Neural crest cell (in vitro differentiated cells): ENCODE results near the gene CDK17. TPM values are rescaled to one million over a fixed set of nuclear protein-coding genes. Genes with fewer than 3 reads are reported as not detected.
A peak's percentile ranks its signal among the peaks of the same experiment; 100 is the strongest.
"Not testable (repeated sequence)": the region's sequence is repeated elsewhere in the genome, so short reads cannot be mapped to it uniquely, and the experiment has no call there.

ENCODE experiments used
- DNase-seq: peaks from one replicate; pipeline ENCODE4 v3.0.0; 2021; ENCODE audit warnings: low read depth, mixed read lengths, low spot score
- H3K27ac Mint-ChIP-seq: one replicate; pipeline ENCODE4 v1.8.0; 2021; ENCODE audit warnings: mild to moderate bottlenecking, mixed read lengths; ENCODE audit not compliant: unreplicated experiment
- H3K27me3 Mint-ChIP-seq: 2 replicates; pipeline ENCODE4 v1.8.0; 2021; ENCODE audit warnings: low read depth, mild to moderate bottlenecking, mixed read lengths
- H3K36me3 Mint-ChIP-seq: 2 replicates; pipeline ENCODE4 v1.8.0; 2021; ENCODE audit warnings: low read depth, mild to moderate bottlenecking, mixed read lengths
- H3K4me1 Mint-ChIP-seq: 2 replicates; pipeline ENCODE4 v1.8.0; 2021; ENCODE audit warnings: mixed read lengths
- H3K4me3 Mint-ChIP-seq: one replicate; pipeline ENCODE4 v1.8.0; 2021; ENCODE audit warnings: mild to moderate bottlenecking, mixed read lengths
- H3K9me3 Mint-ChIP-seq: 2 replicates; pipeline ENCODE4 v1.8.0; 2021; ENCODE audit warnings: mixed read lengths
- total RNA-seq: library from RNA; stranded (reverse); gene quantifications from 2 replicates; pipeline ENCODE4 v1.2.1, GENCODE V29; 2021
- TF ChIP-seq, protein P1 (sequence below): fragments of 200-600 bp; sonication (generic); conservative IDR thresholded peaks from 2 replicates; pipeline ENCODE4 v1.5.0; 2021; ENCODE audit warnings: antibody characterized with exemption, mild to moderate bottlenecking

Gene CDK17
- total RNA-seq, 1 donor from 2014 or later, result 33.4 TPM

DNA sequence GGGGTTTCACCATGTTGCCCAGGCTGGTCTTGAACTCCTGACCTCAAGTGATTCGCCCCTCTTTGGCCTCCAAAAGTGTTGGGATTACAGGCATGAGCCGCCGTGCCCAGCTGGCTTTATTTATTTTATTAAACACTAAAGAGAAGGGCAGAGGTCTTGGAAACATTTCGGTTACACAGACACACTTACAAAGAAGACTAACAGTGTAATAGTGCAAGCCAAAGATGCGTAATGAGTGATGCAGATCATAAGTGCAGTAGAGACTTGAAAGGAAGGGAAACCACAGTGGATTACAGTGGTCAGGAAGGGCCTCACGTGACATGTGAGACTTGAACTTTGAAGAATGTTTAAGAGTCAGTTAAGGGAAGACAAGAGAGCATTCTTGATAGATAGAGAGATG is 33.9 kb upstream of the CDK17 start:
- no peak for DNase-seq
- Mint-ChIP-seq H3K4me3 (no peak overlapping the region), H3K36me3 (no peaks in the 10 kb centered on the region), H3K27ac (no peak overlapping the region), H3K27me3 (no peaks in the 10 kb centered on the region), H3K9me3 (no peaks in the 10 kb centered on the region), H3K4me1 (peaks cover 4% of the 10 kb centered on the region)
- TF ChIP-seq, protein P1, sequence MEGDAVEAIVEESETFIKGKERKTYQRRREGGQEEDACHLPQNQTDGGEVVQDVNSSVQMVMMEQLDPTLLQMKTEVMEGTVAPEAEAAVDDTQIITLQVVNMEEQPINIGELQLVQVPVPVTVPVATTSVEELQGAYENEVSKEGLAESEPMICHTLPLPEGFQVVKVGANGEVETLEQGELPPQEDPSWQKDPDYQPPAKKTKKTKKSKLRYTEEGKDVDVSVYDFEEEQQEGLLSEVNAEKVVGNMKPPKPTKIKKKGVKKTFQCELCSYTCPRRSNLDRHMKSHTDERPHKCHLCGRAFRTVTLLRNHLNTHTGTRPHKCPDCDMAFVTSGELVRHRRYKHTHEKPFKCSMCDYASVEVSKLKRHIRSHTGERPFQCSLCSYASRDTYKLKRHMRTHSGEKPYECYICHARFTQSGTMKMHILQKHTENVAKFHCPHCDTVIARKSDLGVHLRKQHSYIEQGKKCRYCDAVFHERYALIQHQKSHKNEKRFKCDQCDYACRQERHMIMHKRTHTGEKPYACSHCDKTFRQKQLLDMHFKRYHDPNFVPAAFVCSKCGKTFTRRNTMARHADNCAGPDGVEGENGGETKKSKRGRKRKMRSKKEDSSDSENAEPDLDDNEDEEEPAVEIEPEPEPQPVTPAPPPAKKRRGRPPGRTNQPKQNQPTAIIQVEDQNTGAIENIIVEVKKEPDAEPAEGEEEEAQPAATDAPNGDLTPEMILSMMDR, result no peak

DNA sequence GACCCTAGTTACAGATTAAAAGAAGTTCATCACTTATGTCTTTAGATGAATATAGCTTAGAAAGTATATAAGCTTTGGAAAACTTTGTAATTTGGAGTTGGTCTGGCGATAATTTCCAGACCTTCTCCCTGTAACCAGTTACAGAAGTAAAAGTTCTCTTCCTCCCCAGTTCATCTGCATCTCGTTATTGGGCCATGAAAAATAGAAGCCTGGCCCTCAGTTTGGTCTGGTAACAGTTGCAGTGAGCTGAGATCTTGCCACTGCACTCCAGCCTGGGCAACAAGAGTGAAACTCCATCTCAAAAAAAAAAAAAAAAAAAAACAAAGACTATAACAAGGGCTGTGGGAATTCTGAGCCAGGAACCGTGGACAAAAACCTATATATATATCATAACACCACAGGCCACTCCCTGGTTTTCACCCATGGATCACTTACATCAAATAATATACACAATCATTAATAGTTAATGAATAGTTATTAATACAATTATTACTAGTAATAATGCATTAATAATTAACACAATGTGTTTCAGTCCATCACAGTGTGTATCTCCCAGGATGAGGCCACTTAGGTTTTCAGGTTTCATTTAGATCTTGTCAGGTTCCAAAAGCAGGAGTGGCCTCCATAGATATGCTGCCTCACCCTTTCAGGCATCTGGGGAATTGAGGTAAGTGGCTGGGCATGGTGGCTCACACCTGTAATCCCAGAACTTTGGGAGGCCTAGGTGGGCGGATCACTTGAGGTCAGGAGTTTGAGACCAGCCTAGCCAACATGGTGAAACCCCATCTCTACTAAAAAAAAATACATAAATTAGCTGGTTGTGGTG is 32.5 kb upstream of the CDK17 start:
- not testable (repeated sequence) for H3K4me1 Mint-ChIP-seq, H3K36me3 Mint-ChIP-seq, H3K27ac Mint-ChIP-seq, H3K4me3 Mint-ChIP-seq, H3K27me3 Mint-ChIP-seq, DNase-seq, H3K9me3 Mint-ChIP-seq

DNA sequence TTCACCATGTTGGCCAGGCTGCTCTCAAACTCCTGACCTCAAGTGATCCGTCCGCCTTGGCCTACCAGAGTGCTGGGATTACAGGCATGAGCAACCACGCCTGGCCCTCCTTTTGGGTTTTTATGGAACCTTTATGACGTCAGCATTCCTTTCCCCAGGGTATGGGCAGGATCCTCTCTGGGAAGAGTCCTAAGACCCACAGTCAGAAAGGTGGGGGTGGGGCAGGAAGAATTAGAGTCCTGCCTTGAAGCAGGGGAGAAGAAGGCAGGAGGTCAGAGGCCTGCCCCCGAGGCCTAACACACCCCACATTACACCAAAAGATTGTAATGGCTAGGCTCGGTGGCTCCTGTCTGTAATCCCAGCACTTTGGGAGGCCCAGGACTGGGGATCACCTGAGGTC is 30.8 kb upstream of the CDK17 start:
- H3K4me3 Mint-ChIP-seq, result no peak overlapping the region
- no peak for DNase-seq
- no peak overlapping the region for H3K27ac Mint-ChIP-seq
- no peaks in the 10 kb centered on the region for H3K9me3 Mint-ChIP-seq
- H3K4me1 Mint-ChIP-seq, result peaks cover 12% of the 10 kb centered on the region
- H3K36me3 Mint-ChIP-seq, result no peaks in the 10 kb centered on the region
- TF ChIP-seq, protein P1, result no peak
- H3K27me3 Mint-ChIP-seq, result no peaks in the 10 kb centered on the region

DNA sequence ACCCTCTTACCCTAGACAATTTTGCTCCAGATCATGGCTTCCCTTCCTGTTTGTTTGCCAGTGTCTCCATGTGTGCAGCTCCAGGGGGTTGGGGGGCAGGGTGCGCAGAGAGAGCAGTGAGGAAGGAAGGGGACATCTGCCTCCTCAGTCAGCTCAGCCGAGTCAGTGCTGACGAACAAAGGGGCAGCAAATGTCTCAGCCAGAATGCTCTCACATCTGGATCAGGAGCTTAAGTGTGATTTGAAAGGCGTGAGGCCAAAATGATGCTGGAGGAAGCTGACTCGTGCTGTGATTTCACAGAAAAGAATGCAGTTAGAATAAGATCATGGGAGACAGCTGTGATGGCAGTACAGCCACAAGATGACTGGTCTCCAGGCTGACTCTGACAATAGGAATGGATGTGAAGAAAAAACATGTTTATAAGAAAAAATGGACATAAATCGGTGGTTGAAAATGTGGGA is 27.1 kb upstream of the CDK17 start:
- Mint-ChIP-seq H3K27ac (peak overlapping the region; percentile 19), H3K9me3 (no peaks in the 10 kb centered on the region), H3K4me3 (no peak overlapping the region), H3K36me3 (no peaks in the 10 kb centered on the region), H3K4me1 (peaks cover 12% of the 10 kb centered on the region), H3K27me3 (no peaks in the 10 kb centered on the region)
- no peak for DNase-seq
- TF ChIP-seq, protein P1, result no peak

DNA sequence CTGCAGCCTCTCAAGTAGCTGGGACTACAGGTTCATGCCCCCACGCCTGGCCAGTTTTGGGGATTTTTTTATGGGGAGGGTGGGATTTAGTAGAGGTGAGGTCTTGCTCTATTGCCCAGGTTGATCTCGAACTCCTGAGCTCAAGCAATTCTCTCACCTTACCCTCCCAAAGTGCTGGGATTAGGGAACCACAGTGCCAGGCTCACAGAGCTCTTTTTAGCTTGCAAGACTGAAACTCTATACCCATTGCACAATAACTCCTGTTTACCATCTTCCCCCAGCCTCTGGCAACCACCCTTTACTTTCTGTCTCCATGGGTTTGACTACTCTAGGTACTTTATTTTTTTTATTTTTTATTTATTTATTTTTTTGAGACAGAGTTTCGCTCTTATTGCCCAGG is 25.7 kb upstream of the CDK17 start:
- no peaks in the 10 kb centered on the region for H3K36me3 Mint-ChIP-seq
- H3K4me1 Mint-ChIP-seq, result peaks cover 12% of the 10 kb centered on the region
- no peaks in the 10 kb centered on the region for H3K9me3 Mint-ChIP-seq
- DNase-seq, result no peak
- TF ChIP-seq, protein P1, result no peak
- H3K27me3 Mint-ChIP-seq, result no peaks in the 10 kb centered on the region
- H3K4me3 Mint-ChIP-seq, result no peak overlapping the region
- no peak overlapping the region for H3K27ac Mint-ChIP-seq

DNA sequence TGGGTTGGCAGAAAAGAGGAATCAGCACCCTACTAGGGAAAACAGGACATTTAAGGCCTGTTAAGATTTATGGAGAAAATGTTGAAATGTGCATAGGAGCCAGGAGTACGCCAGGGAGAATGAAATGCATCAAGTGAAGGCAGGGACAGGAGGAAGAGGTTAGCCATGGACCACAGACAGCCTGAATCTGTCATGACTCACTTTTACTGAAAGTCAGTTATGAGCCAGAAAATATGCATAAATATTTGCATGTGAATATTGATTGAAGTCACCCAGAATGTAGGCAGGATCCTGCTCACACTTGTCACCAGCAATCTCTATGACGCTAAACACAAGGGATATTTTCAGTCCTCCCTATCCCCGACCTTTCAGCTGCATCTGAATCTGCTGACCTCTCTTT is 25.1 kb upstream of the CDK17 start:
- Mint-ChIP-seq H3K9me3 (no peaks in the 10 kb centered on the region), H3K36me3 (no peaks in the 10 kb centered on the region), H3K27me3 (no peaks in the 10 kb centered on the region), H3K4me3 (no peak overlapping the region), H3K4me1 (peaks cover 12% of the 10 kb centered on the region), H3K27ac (no peak overlapping the region)
- no peak for DNase-seq
- TF ChIP-seq, protein P1, result no peak
